Ureter (tissue), 1 donor: Measurements from ENCODE around the gene HDAC4. TPM values are rescaled to one million over a fixed set of nuclear protein-coding genes. Genes with fewer than 3 reads are reported as not detected.

Experiments
- DNase-seq: peaks from one replicate; pipeline ENCODE4 v3.0.0-alpha.2; 2020; ENCODE audit warnings: low spot score
- total RNA-seq: library from RNA; stranded (reverse); gene quantifications from one replicate; pipeline ENCODE4 v1.2.4, GENCODE V29; 2023
- donor health status: DM: yes; HTN: yes; CAD: no.

Gene HDAC4
- total RNA-seq, 1 donor from 2014 or later, result 86.9 TPM

- DNase-seq, result peak; percentile 4
These were observed 164.0 kb downstream of the HDAC4 start for GRCh38 chr2:239236808-239237205.

- DNase-seq, result no peak
These were observed 164.6 kb downstream of the HDAC4 start for GRCh38 chr2:239236043-239236807.

- DNase-seq, result no peak
These were observed 165.5 kb downstream of the HDAC4 start for GRCh38 chr2:239235311-239235710.

GRCh38 chr2:239234191-239235175, 166.3 kb downstream of the HDAC4 start:
- DNase-seq, result peak; percentile 32

GRCh38 chr2:239233576-239233975, 167.2 kb downstream of the HDAC4 start:
- peak; percentile 18 for DNase-seq

GRCh38 chr2:239232195-239232578, 168.6 kb downstream of the HDAC4 start:
- peak; percentile 18 for DNase-seq

GRCh38 chr2:239231231-239232194, 169.3 kb downstream of the HDAC4 start:
- DNase-seq, result peak; percentile 26

GRCh38 chr2:239230318-239231052, 170.3 kb downstream of the HDAC4 start:
- peak; percentile 42 for DNase-seq

GRCh38 chr2:239229545-239230279, 171.1 kb downstream of the HDAC4 start:
- DNase-seq, result no peak

GRCh38 chr2:239227661-239228371, 173.0 kb downstream of the HDAC4 start:
- DNase-seq, result no peak

GRCh38 chr2:239226677-239227581, 173.9 kb downstream of the HDAC4 start:
- no peak for DNase-seq

- no peak for DNase-seq
These were observed 174.8 kb downstream of the HDAC4 start for GRCh38 chr2:239225871-239226561.

GRCh38 chr2:239225371-239225851, 175.4 kb downstream of the HDAC4 start:
- no peak for DNase-seq

GRCh38 chr2:239224955-239225354, 175.9 kb downstream of the HDAC4 start:
- no peak for DNase-seq

- no peak for DNase-seq
These were observed 176.6 kb downstream of the HDAC4 start for GRCh38 chr2:239224199-239224570.

GRCh38 chr2:239223310-239224198, 177.3 kb downstream of the HDAC4 start:
- no peak for DNase-seq
